ENCODE measurements around the gene EXOSC5.

GRCh38 chr19:41391618-41392017 lies 5.5 kb downstream of the EXOSC5 start:
- TF ChIP-seq EP300 (IDR thresholded peaks at IDR 0.05) (no peak), POLR2AphosphoS5 (IDR thresholded peaks at IDR 0.05) (no peak)
